ENCODE results near the gene ZNF586.
A peak's percentile ranks its signal among the peaks of the same experiment; 100 is the strongest.
"Not testable (repeated sequence)": the region's sequence is repeated elsewhere in the genome, so short reads cannot be mapped to it uniquely, and the experiment has no call there.

Gene ZNF586

DNA sequence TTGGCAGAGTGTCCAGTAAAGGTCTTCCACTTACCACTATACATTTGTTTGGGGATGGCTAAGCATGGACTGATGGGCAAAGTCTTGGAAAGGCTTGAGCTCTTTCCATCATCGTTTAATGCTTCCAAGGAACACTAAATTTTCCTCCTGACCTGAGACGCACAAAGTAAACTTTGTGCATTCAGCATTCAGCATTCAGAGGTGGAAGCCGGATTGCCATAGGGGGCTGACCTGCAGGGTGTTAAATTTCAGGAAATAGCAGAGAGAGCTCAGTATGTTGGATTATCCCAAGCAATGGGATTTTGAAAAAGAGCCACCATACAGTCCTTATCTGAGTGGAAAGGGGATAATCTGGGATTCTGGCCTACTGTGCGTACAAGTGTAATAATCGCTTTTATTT is 31.2 kb downstream of the ZNF586 start:
- DNase-seq, result no peak

DNA sequence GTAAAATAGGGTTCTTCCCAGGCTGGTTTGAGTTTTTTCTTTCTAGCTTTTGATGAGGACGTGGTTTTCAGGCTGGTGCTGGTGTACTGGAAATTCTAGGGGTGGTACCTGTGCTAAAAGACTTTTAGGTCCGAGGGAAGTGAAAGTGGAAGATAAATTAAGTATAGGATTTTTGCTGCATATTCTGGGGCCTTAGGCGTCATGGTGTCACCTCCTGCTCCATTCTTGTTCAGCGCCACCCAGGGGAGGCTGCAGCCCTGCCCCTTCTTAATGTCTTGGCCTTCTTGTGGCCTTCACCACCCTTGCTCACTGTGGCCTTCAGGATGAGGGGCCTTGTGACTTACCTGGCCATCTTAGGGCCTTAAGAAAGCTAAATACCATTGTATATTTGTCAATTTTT is 32.8 kb downstream of the ZNF586 start:
- no peak for DNase-seq

DNA sequence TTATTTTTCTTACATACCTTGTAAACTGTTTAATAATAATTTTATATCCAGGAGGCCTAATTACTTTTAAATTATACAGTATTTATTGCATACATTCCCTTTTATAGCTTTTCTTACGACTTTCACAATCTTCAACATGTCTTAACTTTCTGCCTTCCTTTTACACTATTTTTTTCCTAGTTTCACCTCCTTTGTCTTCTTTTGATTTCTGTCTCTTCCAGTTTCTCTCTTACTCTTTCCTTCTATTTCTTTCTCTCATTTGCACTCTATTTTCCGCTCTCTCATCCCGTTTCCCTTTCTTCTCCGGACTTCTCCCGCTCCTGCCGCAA is 33.8 kb downstream of the ZNF586 start:
- no peak for DNase-seq

DNA sequence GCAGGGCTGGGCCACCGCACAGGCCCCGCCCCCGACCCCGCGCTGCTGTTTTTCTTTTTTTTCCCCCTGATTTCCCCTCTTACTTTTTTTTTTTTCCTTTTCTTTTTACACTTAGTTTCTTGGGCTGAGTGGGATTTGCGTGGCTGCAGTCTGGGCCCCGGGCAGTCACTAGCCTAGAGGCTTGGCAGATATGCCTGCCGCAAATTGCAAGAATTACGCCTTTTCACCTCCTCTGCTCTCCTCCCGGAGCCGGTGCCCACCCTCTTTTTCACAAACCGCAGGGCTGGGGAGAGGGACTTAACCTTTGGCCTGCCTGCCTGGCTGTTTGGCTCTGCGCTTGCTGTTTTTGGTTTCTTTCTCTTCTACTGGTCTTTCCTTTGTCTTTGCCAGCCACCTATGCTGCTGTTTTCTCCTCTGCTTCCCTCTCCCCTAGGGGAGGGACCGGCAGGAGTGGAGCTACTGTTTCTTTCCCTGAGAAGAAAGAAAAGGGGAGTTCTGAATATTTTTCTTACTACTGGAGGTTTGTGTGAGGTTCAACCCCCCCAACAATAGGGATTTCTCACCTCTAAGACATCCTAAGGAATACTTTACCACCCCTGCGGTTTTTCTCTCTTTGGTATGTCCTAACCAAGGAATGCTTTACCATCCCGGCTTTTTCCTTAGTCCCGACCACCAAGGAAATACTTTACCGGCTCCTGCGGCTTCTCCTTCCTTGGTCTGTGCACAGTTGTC is 34.3 kb downstream of the ZNF586 start:
- no peak for DNase-seq

DNA sequence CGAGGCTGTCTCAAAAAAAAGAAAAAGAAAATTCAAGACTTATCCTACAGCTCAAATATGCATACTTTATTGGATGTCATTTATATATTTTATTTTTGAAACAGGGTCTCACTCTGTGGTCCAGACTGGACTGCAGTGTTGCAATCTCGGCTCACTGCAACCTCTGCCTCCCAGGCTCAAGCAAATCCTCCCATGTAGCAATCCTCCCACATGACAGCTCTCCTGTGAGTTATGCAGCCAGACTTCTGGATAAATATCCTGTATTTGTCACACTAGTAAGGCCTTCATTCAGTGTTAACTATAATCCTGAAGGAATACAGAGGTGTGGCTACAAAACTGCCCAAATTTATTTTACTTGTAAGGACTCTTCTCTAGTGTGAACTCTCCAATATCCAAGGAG is 38.1 kb downstream of the ZNF586 start:
- DNase-seq, result no peak

DNA sequence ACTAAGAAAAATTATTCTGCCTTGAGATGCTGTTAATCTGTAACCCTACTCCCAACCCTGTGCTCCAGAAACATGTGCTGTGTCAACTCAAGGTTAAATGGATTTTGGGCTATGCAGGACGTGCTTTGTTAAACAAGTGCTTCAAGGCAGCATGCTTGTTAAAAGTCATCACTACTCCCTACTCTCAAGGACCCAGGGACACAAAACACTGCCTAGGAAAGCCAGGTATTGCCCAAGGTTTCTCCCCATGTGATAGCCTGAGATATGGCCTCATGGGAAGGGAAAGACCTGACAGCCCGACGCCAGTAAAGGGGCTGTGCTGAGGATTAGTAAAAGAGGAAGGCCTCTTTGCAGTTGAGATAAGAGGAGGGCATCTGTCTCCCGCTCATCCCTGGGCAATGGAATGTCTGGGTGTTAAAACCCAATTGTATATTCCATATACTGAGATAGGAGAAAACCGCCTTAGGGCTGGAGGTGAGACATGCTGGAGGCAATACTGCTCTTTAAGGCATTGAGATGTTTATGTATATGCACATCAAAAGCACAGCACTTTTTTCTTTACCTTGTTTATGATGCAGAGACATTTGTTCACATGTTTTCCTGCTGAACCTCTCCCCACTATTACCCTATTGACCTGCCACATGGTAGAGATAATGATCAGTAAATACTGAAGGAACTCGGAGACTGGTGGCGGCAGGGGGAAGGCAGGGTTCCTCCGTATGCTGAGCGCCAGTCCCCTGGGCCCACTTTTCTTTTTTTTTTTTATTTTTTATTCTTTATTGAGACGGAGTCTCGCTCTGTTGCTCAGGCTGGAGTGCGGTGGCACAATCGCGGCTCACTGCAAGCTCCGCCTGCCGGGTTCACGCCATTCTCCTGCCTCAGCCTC is 41.2 kb downstream of the ZNF586 start:
- DNase-seq, result not testable (repeated sequence)

DNA sequence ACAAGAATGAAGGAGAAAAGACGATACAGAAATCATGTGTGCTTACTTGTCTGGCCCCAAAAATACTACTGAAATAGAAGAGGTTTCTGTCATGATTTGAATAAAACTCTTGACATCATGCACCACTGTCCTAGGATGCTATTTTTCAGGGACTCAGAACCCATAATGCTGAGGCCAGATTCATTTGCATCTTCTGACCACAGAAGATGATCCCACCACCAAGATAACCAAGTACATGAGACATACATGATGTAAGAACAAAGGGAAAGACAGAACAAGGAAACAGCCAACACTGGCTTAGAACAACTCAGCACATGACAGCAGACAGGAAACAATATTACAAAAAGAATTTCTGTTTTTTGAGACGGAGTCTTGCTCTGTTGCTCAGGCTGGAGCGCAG is 42.8 kb downstream of the ZNF586 start:
- DNase-seq, result no peak

- DNase-seq, result not testable (repeated sequence)
These were observed 43.7 kb downstream of the ZNF586 start for GRCh38 chr19:57812975-57813820.

GRCh38 chr19:57813919-57814504 is 44.5 kb downstream of the ZNF586 start:
- no peak for DNase-seq

- peak; percentile 82 for DNase-seq
These were observed 45.2 kb downstream of the ZNF586 start, which contains the start of gene ZNF552 for GRCh38 chr19:57814505-57815246. Gene ZNF552, minus strand, starts transcription at chr19:57814913. Its CDS starts 170 bp downstream, at chr19:57814743.

DNA sequence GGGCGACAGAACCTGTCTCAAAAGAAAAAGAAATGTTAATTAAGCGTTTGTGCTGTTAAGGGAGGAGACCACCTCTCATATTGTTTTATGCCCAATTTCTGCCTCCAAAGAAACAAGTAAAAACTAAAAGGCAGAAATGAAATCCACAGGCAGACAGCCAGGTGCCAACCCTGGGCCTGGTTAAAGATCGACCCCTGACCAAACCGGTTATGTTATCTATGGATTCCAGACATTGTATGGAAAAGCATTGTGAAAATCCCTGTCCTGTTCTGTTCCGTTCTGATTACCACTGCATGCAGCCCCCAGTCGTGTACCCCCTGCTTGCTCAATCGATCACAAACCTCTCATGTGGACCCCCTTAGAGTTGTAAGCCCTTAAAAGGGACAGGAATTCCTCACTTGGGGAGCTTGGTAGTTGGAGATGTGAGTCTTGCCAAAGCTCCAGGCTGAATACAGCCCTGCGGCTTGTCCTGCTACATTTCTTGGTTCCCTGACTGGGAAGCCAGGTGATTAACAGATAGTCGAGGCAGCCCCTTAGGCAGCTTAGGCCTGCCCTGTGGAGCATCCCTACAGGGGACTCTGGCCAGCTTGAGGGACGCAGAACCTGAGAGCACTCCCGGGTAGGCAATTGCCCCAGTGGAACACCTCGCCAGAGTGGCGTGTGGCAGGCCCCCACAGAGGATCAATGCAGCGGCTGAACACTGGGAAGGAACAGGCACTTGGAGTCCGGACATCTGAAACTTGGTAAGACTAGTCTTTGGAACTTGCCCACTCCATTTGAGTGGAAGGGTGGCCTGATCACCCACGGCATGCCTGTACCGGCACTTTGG is 46.0 kb downstream of the ZNF586 start:
- DNase-seq, result no peak

- no peak for DNase-seq
These were observed 47.2 kb downstream of the ZNF586 start for GRCh38 chr19:57816652-57817051.

- no peak for DNase-seq
These were observed 48.5 kb downstream of the ZNF586 start for GRCh38 chr19:57817976-57818375.

GRCh38 chr19:57818378-57818777 is 48.9 kb downstream of the ZNF586 start:
- no peak for DNase-seq

- DNase-seq, result peak; percentile 92
These were observed 50.1 kb downstream of the ZNF586 start for GRCh38 chr19:57819475-57820148.

- DNase-seq, result no peak
These were observed 51.1 kb downstream of the ZNF586 start for GRCh38 chr19:57820599-57820998.

- not testable (repeated sequence) for DNase-seq
These were observed 51.6 kb downstream of the ZNF586 start for GRCh38 chr19:57821095-57821494.

GRCh38 chr19:57821501-57821900 is 52.0 kb downstream of the ZNF586 start:
- not testable (repeated sequence) for DNase-seq

DNA sequence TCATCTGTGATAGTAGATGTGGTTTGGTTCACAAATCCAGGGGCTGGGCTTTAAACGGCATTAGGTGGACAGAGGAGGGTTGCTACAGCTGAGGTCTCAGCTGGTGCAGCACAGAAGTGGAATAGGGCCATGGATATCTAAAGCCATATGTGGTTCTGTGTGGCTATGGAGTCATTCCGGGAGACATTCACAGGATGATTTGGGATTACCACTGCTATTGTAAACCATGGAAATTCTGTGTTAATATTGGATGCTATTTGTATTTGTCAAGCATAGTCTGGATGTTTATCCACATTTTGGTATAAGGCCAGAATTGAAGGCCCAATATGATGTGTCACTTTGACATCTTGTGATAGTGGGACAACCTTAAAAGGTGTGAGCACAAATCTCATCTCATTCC is 53.7 kb downstream of the ZNF586 start:
- DNase-seq, result not testable (repeated sequence)

DNA sequence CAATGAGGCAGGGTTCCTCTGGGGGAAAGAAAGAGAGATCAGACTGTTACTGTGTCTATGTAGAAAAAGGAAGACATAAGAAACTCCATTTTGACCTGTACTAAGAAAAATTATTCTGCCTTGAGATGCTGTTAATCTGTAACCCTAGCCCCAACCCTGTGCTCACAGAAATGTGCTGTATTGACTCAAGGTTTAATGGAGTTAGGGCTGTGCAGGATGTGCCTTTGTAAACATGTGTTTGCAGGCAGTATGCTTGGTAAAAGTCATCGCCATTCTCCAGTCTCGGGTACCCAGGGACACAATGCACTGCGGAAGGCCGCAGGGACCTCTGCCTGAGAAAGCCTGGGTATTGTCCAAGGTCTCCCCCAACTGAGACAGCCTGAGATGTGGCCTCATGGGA is 54.1 kb downstream of the ZNF586 start:
- not testable (repeated sequence) for DNase-seq

GRCh38 chr19:57825511-57825910 is 56.0 kb downstream of the ZNF586 start:
- DNase-seq, result no peak
